ENCODE measurements around the gene MRPL52. TPM values are rescaled to one million over a fixed set of nuclear protein-coding genes. Genes with fewer than 3 reads are reported as not detected.
"Not testable (repeated sequence)": the region's sequence is repeated elsewhere in the genome, so short reads cannot be mapped to it uniquely, and the experiment has no call there.

MRPL52 gene
- total RNA-seq, 4 donors from 2014 or later = 15.9 to 55.1 (median 37.7) TPM

DNA sequence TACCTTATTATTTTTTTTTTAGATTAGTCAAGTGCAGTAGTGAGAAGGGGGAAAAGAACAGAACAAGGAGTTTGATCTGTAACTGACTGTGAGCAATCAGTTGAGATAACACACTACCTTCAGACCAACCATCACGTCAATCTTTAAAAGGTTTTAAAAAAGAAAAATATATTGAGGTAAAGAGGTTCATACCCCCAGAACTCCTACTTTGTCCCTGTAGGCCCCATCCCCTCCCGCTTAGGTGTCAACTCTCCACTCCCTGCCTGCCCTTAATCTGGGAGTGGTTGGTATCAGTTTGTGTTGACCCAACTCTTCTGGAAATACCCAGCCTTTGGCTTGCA, 22.9 kb downstream of the MRPL52 start:
- TF ChIP-seq, protein P1, sequence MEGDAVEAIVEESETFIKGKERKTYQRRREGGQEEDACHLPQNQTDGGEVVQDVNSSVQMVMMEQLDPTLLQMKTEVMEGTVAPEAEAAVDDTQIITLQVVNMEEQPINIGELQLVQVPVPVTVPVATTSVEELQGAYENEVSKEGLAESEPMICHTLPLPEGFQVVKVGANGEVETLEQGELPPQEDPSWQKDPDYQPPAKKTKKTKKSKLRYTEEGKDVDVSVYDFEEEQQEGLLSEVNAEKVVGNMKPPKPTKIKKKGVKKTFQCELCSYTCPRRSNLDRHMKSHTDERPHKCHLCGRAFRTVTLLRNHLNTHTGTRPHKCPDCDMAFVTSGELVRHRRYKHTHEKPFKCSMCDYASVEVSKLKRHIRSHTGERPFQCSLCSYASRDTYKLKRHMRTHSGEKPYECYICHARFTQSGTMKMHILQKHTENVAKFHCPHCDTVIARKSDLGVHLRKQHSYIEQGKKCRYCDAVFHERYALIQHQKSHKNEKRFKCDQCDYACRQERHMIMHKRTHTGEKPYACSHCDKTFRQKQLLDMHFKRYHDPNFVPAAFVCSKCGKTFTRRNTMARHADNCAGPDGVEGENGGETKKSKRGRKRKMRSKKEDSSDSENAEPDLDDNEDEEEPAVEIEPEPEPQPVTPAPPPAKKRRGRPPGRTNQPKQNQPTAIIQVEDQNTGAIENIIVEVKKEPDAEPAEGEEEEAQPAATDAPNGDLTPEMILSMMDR (IDR thresholded peaks at IDR 0.05) = no peak
- DNase-seq (ENCODE audit: low spot score) (no peak), ATAC-seq (ENCODE audit: low FRiP score) (no peak)

- TF ChIP-seq, protein P1 (IDR thresholded peaks at IDR 0.05) = peak in 2 of 3 donors; percentile 78 to 95
- DNase-seq (ENCODE audit: low spot score) (peak; percentile 100), ATAC-seq (ENCODE audit: low FRiP score) (peak; percentile 75)
Measured at GRCh38 chr14:22852940-22853767, 23.5 kb downstream of the MRPL52 start.

GRCh38 chr14:22854296-22854695, 24.6 kb downstream of the MRPL52 start:
- not testable (repeated sequence) for DNase-seq (ENCODE audit: low spot score)

DNA sequence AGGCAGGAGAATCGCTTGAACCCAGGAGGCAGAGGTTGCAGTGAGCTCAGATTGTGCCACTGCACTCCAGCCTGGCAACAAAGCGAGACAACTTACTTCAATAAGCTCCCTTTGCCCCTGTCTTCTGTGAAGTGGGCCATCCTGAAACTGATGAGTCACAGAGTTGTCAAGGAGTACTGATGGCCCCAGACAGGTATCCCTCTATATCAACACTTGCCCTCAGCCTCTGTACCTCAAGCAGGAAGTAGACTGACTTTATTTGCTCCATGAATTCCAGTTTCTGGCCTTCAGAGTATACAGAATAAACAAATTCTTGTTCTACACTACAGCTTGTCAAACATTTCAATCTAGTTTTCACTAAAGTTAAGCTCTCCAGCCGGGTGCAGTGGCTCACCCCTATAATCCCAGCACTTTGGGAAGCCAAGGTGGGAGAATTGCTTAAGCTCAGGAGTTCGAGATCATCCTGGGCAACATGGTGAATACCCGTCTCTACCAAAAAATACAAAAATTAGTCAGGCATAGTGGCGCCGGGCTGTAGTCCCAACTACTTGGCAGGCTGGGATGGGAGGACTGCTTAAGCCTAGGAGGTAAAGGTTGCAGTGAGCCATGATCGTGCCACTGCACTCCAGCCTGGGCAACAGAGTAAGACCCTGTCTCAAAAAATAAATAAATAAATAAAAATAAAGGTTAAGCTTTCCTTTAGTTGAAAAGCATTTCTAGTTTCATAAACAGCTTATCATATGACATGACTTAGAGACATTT, 25.5 kb downstream of the MRPL52 start:
- DNase-seq (ENCODE audit: low spot score) (no peak), ATAC-seq (ENCODE audit: low FRiP score) (no peak)
- TF ChIP-seq, protein P1 (IDR thresholded peaks at IDR 0.05) = no peak

More at GRCh38 chr14:22854296-22854695, 24.6 kb downstream of the MRPL52 start:
- ATAC-seq (ENCODE audit: low FRiP score) = not testable (repeated sequence)

DNA sequence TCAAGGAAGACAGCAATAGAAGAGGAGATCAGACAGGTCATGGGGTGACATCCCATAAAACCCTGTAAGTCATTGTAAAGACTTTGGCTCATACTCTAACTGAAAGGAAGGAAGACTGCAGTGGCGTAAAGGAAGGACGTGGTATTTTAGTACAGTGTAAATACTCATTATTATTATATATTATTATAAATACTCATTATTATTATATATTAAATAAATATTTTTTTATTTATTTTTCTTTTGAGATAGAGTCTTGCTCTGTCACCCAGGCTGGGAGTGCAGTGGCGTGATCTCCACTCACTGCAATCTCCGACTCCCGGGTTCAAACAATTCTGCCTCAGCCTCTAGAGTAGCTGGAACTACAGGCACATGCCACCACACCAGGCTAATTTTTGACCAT, 26.7 kb downstream of the MRPL52 start:
- TF ChIP-seq, protein P1 (IDR thresholded peaks at IDR 0.05) = no peak
- no peak for DNase-seq (ENCODE audit: low spot score)
- ATAC-seq (ENCODE audit: low FRiP score) = no peak

DNA sequence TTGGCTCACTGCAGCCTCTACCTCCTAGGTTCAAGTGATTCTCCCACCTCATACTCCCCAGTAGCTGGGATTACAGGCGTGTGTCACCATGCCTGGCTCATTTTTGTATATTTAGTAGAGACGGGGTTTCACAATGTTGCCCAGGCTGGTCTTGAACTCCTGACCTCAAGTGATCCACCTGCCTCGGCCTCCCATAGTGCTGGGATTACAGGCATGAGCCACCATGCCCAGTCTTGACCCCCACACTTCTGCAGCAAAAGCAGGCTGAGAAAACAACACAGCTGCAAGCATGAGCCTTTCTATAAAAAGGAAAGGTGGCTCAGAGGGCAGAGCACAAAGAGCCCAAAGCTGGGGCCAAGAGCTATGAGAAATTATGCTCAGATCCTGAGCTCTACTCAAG, 30.7 kb downstream of the MRPL52 start:
- ATAC-seq (ENCODE audit: low FRiP score); DNase-seq (ENCODE audit: low spot score): not testable (repeated sequence)

DNA sequence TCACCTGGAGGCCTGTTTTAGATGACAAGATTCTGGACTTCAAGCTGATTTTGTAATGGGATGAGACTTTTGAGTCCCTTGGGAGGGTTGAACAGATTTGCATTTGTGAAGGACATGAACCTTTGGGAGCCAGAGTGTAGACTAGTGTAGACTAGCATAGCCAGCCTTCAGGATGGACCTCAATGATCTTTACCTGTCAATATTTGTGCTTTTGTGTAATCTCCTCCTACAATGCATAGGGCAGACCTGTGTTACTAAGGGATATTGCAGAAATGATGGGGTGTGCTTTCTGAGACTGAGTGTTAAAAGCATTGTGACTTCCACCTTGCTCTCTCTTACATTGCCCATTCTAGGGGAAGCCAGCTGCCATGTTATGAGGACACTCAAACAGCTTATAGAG, 32.0 kb downstream of the MRPL52 start:
- TF ChIP-seq, protein P1 (IDR thresholded peaks at IDR 0.05) = no peak
- no peak for ATAC-seq (ENCODE audit: low FRiP score)
- no peak for DNase-seq (ENCODE audit: low spot score)

GRCh38 chr14:22864979-22865378, 35.3 kb downstream of the MRPL52 start:
- TF ChIP-seq, protein P1 (IDR thresholded peaks at IDR 0.05) = no peak
- no peak for ATAC-seq (ENCODE audit: low FRiP score)
- DNase-seq (ENCODE audit: low spot score) = no peak
